H1 (cell line): ENCODE measurements around the gene H2BK1. TPM values are rescaled to one million over a fixed set of nuclear protein-coding genes. Genes with fewer than 3 reads are reported as not detected.

Experiments used
- CTCF ChIA-PET: fragments of 300-600 bp; sonication (Branson Sonifier 250); formaldehyde crosslinking; loops from one replicate; lab custom pipeline; 2021; ENCODE audit not compliant: partially characterized antibody; lab: Charles Lee
- POLR2A ChIA-PET: fragments of 300-600 bp; sonication (Branson Sonifier 250); formaldehyde crosslinking; loops from one replicate; lab custom pipeline; 2021; ENCODE audit warnings: inconsistent platforms; ENCODE audit not compliant: partially characterized antibody; lab: Charles Lee
- DNase-seq, 2 experiments: peaks; one replicate each; pipeline versions ENCODE4 v3.0.0 to v3.0.0-alpha.2; 2010 to 2022; ENCODE audit warnings: low spot score in 2 of 2, low read depth in 1 of 2, mixed read lengths in 1 of 2
- FAIRE-seq: peaks from 2 replicates; lab custom pipeline; 2011; peaks lifted over from hg19 to GRCh38; lab: Jason Lieb, UNC
- H2AFZ ChIP-seq: 2 replicates; pipeline ENCODE4 v1.8.1; 2012; ENCODE audit warnings: low read length, inconsistent platforms
- H2AK5ac ChIP-seq: 2 replicates; pipeline ENCODE4 v1.6.1; 2013; ENCODE audit warnings: low read depth, low read length
- H2BK120ac ChIP-seq: replicated peaks from 2 replicates; pipeline ENCODE3; 2013; ENCODE audit warnings: low read depth, low read length, inconsistent platforms
- H2BK12ac ChIP-seq: 2 replicates; pipeline ENCODE4 v1.6.1; 2013; ENCODE audit warnings: low read depth, low read length
- H2BK15ac ChIP-seq: 2 replicates; pipeline ENCODE4 v1.6.1; 2013; ENCODE audit warnings: low read length
- H2BK20ac ChIP-seq: 2 replicates; pipeline ENCODE4 v1.6.1; 2013; ENCODE audit warnings: low read length
- H2BK5ac ChIP-seq: 2 replicates; pipeline ENCODE4 v1.6.1; 2013; ENCODE audit warnings: low read depth, low read length
- H3K14ac ChIP-seq: 2 replicates; pipeline ENCODE4 v1.6.1; 2013; ENCODE audit warnings: inconsistent platforms; ENCODE audit not compliant: insufficient read length
- H3K18ac ChIP-seq: 2 replicates; pipeline ENCODE4 v1.6.1; 2013; ENCODE audit warnings: low read length; ENCODE audit errors: extremely low read depth
- H3K23ac ChIP-seq: 2 replicates; pipeline ENCODE4 v1.6.1; 2013; ENCODE audit warnings: inconsistent platforms; ENCODE audit not compliant: insufficient read length
- H3K23me2 ChIP-seq: 2 replicates; pipeline ENCODE4 v1.6.1; 2013; ENCODE audit warnings: low read depth, low read length
- H3K27ac ChIP-seq: 2 replicates; pipeline ENCODE4 v1.6.1; 2011; ENCODE audit warnings: low read depth, low read length, inconsistent platforms
- H3K27me3 ChIP-seq, 4 experiments: replicated peaks in 1 of 4; 1 replicate in 1 of 4; 2 replicates in 3 of 4; pipeline versions ENCODE4 v1.6.1 to v1.8.1; 2011 to 2013; ENCODE audit warnings: low read length in 3 of 4, mild to moderate bottlenecking in 3 of 4, inconsistent platforms in 2 of 4, mixed read lengths in 2 of 4, moderate library complexity in 1 of 4; ENCODE audit not compliant: control insufficient read depth in 3 of 4, insufficient read depth in 3 of 4; ENCODE audit errors: extremely low read depth in 1 of 4
- H3K36me3 ChIP-seq, 4 experiments: 2 replicates each; pipeline versions ENCODE4 v1.6.1 to v1.8.1; 2011 to 2013; ENCODE audit warnings: mild to moderate bottlenecking in 4 of 4, low read length in 3 of 4, moderate library complexity in 2 of 4, control low read depth in 1 of 4, inconsistent platforms in 1 of 4; ENCODE audit not compliant: insufficient read depth in 4 of 4, control insufficient read depth in 2 of 4
- H3K4ac ChIP-seq: replicated peaks from 2 replicates; pipeline ENCODE3; 2013; ENCODE audit warnings: low read length, low read depth, mixed read lengths, inconsistent platforms; ENCODE audit not compliant: insufficient read length
- H3K4me1 ChIP-seq, 4 experiments: replicated peaks in 1 of 4; 1 replicate in 1 of 4; 2 replicates in 3 of 4; pipeline versions ENCODE4 v1.6.1 to v1.8.1; 2011 to 2013; ENCODE audit warnings: low read length in 3 of 4, inconsistent platforms in 2 of 4, mixed read lengths in 1 of 4; ENCODE audit not compliant: insufficient read depth in 4 of 4, control insufficient read depth in 3 of 4
- H3K4me2 ChIP-seq, 2 experiments: 2 replicates each; pipeline versions ENCODE4 v1.6.1 to v1.8.1; 2011 to 2013; ENCODE audit warnings: low read depth in 2 of 2, low read length in 2 of 2, control low read depth in 1 of 2, inconsistent platforms in 1 of 2, mild to moderate bottlenecking in 1 of 2; ENCODE audit not compliant: insufficient read depth in 1 of 2
- H3K4me3 ChIP-seq, 4 experiments: fragments of 200-600, 300-600 bp in 1 of 4; sonication (generic), shearing (Covaris generic), sonication (Bioruptor Twin) in 1 of 4; 2 replicates each; pipeline versions ENCODE4 v1.5.1 to v1.8.1; 2011 to 2016; ENCODE audit warnings: low read length in 4 of 4, low read depth in 3 of 4, control low read depth in 2 of 4, inconsistent platforms in 2 of 4, mild to moderate bottlenecking in 2 of 4, mixed read lengths in 1 of 4, moderate library complexity in 1 of 4; ENCODE audit not compliant: insufficient read depth in 2 of 4; ENCODE audit errors: extremely low read depth in 1 of 4
- H3K56ac ChIP-seq: replicated peaks from 2 replicates; pipeline ENCODE3; 2013; ENCODE audit warnings: low read depth, mild to moderate bottlenecking, mixed read lengths, low read length, inconsistent platforms; ENCODE audit not compliant: insufficient read length
- H3K79me1 ChIP-seq: 2 replicates; pipeline ENCODE4 v1.6.1; 2013; ENCODE audit warnings: low read depth, low read length, control low read depth
- H3K79me2 ChIP-seq, 2 experiments: 2 replicates each; pipeline versions ENCODE4 v1.6.1 to v1.8.1; 2012 to 2013; ENCODE audit warnings: low read length in 2 of 2, mild to moderate bottlenecking in 2 of 2, inconsistent platforms in 1 of 2; ENCODE audit not compliant: insufficient read depth in 2 of 2, control insufficient read depth in 1 of 2
- H3K9ac ChIP-seq, 4 experiments: replicated peaks in 1 of 4; 1 replicate in 1 of 4; 2 replicates in 3 of 4; pipeline versions ENCODE4 v1.6.1 to v1.8.1; 2011 to 2013; ENCODE audit warnings: low read depth in 3 of 4, low read length in 3 of 4, control low read depth in 2 of 4, mild to moderate bottlenecking in 2 of 4, moderate library complexity in 2 of 4, inconsistent platforms in 1 of 4; ENCODE audit errors: extremely low read depth in 1 of 4
- H3K9me3 ChIP-seq, 2 experiments: 2 replicates each; pipeline versions ENCODE4 v1.6.1 to v1.8.1; 2012 to 2013; ENCODE audit warnings: mild to moderate bottlenecking in 2 of 2, moderate library complexity in 2 of 2, control low read depth in 1 of 2, inconsistent platforms in 1 of 2, low read depth in 1 of 2, low read length in 1 of 2, mixed read lengths in 1 of 2; ENCODE audit not compliant: insufficient read depth in 2 of 2
- H4K20me1 ChIP-seq, 2 experiments: replicated peaks in 1 of 2; 2 replicates each; pipeline versions ENCODE3 to v1.8.1; 2011 to 2013; ENCODE audit warnings: inconsistent platforms in 2 of 2, low read length in 2 of 2, mild to moderate bottlenecking in 1 of 2; ENCODE audit not compliant: insufficient read depth in 2 of 2, control insufficient read depth in 1 of 2
- H4K5ac ChIP-seq: 2 replicates; pipeline ENCODE4 v1.6.1; 2013; ENCODE audit warnings: low read length, low read depth, mixed read lengths, inconsistent platforms; ENCODE audit not compliant: insufficient read length
- H4K8ac ChIP-seq: 2 replicates; pipeline ENCODE4 v1.8.0; 2013; ENCODE audit warnings: mild to moderate bottlenecking, moderate library complexity, low read length, inconsistent platforms; ENCODE audit not compliant: insufficient read depth; ENCODE audit errors: extremely low read depth
- H4K91ac ChIP-seq: replicated peaks from 2 replicates; pipeline ENCODE3; 2013; ENCODE audit warnings: low read length, mixed read lengths, inconsistent platforms; ENCODE audit not compliant: insufficient read length
- CHD1 ChIP-seq: IDR thresholded peaks from 2 replicates; pipeline ENCODE4 v1.6.1; 2012; ENCODE audit warnings: low read depth, low read length, improper control_type of control experiment
- E2F6 ChIP-seq: IDR thresholded peaks from 2 replicates; pipeline ENCODE4 v1.6.1; 2012; ENCODE audit warnings: inconsistent platforms
- EP300 ChIP-seq, 2 experiments: IDR thresholded peaks; 1 replicate in 1 of 2; 2 replicates in 1 of 2; pipeline ENCODE4 v1.6.1; 2011 to 2012; ENCODE audit warnings: low read depth in 2 of 2, low read length in 2 of 2, mild to moderate bottlenecking in 2 of 2, borderline replicate concordance in 1 of 2, inconsistent platforms in 1 of 2, moderate library complexity in 1 of 2
- HDAC6 ChIP-seq: IDR thresholded peaks from one replicate; pipeline ENCODE4 v1.7.1; 2012; ENCODE audit warnings: low read depth, mild to moderate bottlenecking, inconsistent platforms, low read length, moderate library complexity
- KDM4A ChIP-seq: IDR thresholded peaks from one replicate; pipeline ENCODE4 v1.7.1; 2012; ENCODE audit warnings: low read depth, mild to moderate bottlenecking, moderate library complexity, low read length, inconsistent platforms; ENCODE audit not compliant: severe bottlenecking
- NANOG ChIP-seq: IDR thresholded peaks from 2 replicates; pipeline ENCODE4 v1.6.1; 2011; ENCODE audit warnings: low read length, low read depth, mild to moderate bottlenecking, inconsistent platforms; ENCODE audit not compliant: insufficient read depth, poor library complexity, severe bottlenecking
- POU5F1 ChIP-seq: IDR thresholded peaks from 2 replicates; pipeline ENCODE4 v1.6.1; 2011; ENCODE audit warnings: low read depth, mild to moderate bottlenecking, low read length, moderate library complexity
- RAD21 ChIP-seq, 2 experiments: IDR thresholded peaks in 1 of 2; conservative IDR thresholded peaks in 1 of 2; 2 replicates each; pipeline ENCODE4 v1.6.1; 2011; ENCODE audit warnings: low read depth in 2 of 2, low read length in 2 of 2, improper control_type of control experiment in 1 of 2, inconsistent platforms in 1 of 2, mild to moderate bottlenecking in 1 of 2, moderate library complexity in 1 of 2
- SIN3A ChIP-seq, 2 experiments: IDR thresholded peaks in 1 of 2; conservative IDR thresholded peaks in 1 of 2; 2 replicates each; pipeline ENCODE4 v1.6.1; 2011 to 2012; ENCODE audit warnings: low read length in 2 of 2, improper control_type of control experiment in 1 of 2, low read depth in 1 of 2, mild to moderate bottlenecking in 1 of 2
- SP2 ChIP-seq: IDR thresholded peaks from 2 replicates; pipeline ENCODE4 v1.6.1; 2012; ENCODE audit warnings: mild to moderate bottlenecking, low read length, inconsistent platforms
- SP4 ChIP-seq: IDR thresholded peaks from 2 replicates; pipeline ENCODE4 v1.6.1; 2012; ENCODE audit warnings: low read length, inconsistent platforms
- TEAD4 ChIP-seq: IDR thresholded peaks from 2 replicates; pipeline ENCODE4 v1.6.1; 2012; ENCODE audit warnings: low read depth, low read length, inconsistent platforms, mixed read lengths
- ZNF274 ChIP-seq: IDR thresholded peaks from 2 replicates; pipeline ENCODE4 v1.7.0; 2012; ENCODE audit warnings: low read length, borderline replicate concordance; ENCODE audit errors: extremely low read depth
- WGBS, 2 experiments: shearing (Covaris generic) in 1 of 2; methylation state at CpG; one replicate each; pipeline versions ENCODE4 v1.1.6 to v1.1.7; 2013 to 2015; ENCODE audit warnings: low lambda C conversion rate in 2 of 2, mixed read lengths in 2 of 2, inconsistent platforms in 1 of 2, low coverage in 1 of 2, missing lambda C conversion rate in 1 of 2; ENCODE audit not compliant: insufficient replicate concordance in 2 of 2, insufficient coverage in 1 of 2, insufficient read length in 1 of 2; ENCODE audit errors: extremely low coverage in 1 of 2, missing lambda C conversion rate in 1 of 2; 5-methylcytosine and 5-hydroxymethylcytosine counted together
- polyA plus RNA-seq, 7 experiments: library from polyadenylated mRNA; depleted of rRNA in 3 of 7; stranded (reverse) in 5 of 7; unstranded in 2 of 7; fragments of >200 nt in 5 of 7; fragments of 200-250 nt in 2 of 7; gene quantifications; 1 replicate in 5 of 7; 2 replicates in 1 of 7; 4 replicates in 1 of 7; pipeline versions ENCODE4 v1.2.1 to v1.2.3, GENCODE V29; 2011 to 2013; ENCODE audit warnings: missing spikeins in 2 of 7, mixed read lengths in 2 of 7
- total RNA-seq: library from RNA; stranded (reverse); fragmentation: NEBNext Ultra II Directional; extraction: Animal tissue kit (Norgen Biotek cat#: 25700); gene quantifications from 2 replicates; pipeline ENCODE4 v1.2.1, GENCODE V29; 2021

Gene H2BK1
- total and polyA plus RNA-seq, 2 of the 8 experiments (the other 6 are each of a cell fraction or from before 2014, with no cell fraction given) = not detected

GRCh38 chr7:151181011-151181431, 29.3 kb downstream of the H2BK1 start:
- Histone ChIP-seq H4K8ac (no peak overlapping the region), H3K14ac (no peak overlapping the region), H4K20me1 (peaks cover 0 to 1% of the 10 kb centered on the region in 2 experiments), H3K23me2 (no peaks in the 10 kb centered on the region), H2BK20ac (no peak overlapping the region), H3K27ac (no peak overlapping the region), H3K36me3 (no peaks in the 10 kb centered on the region), H3K23ac (no peak overlapping the region), H2BK15ac (no peak overlapping the region), H3K4me3 (no peak overlapping the region), H3K4me2 (no peak overlapping the region), H3K79me1 (no peaks in the 10 kb centered on the region), H3K4me1 (no peaks in the 10 kb centered on the region), H4K91ac (no peak overlapping the region), H3K56ac (no peak overlapping the region), H4K5ac (no peak overlapping the region), H3K9me3 (no peaks in the 10 kb centered on the region), H2AFZ (no peak overlapping the region), H3K4ac (no peak overlapping the region), H3K79me2 (no peaks in the 10 kb centered on the region), H3K18ac (no peak overlapping the region), H2AK5ac (no peak overlapping the region), H3K9ac (no peak overlapping the region), H2BK12ac (no peak overlapping the region), H2BK120ac (no peak overlapping the region), H3K27me3 (peaks cover 0 to 3% (median 0%) of the 10 kb centered on the region in 4 experiments; a peak in 1 of 7 replicates), H2BK5ac (no peak overlapping the region; the same call in 1 of the 2 replicates)
- CTCF ChIA-PET = interaction anchor here (0.9 to 3.0 kb wide), 6 partner anchors 9 to 123 kb away, joined by 4 to 17 read pairs (median 4); no protein-coding TSS in a partner anchor
- DNase-seq (no peak), FAIRE-seq (no peak)
- POLR2A ChIA-PET = interaction anchor here (1.1 kb wide), 1 partner anchor 14 kb away, joined by 3 read pairs; no protein-coding TSS in a partner anchor
- 94% methylated on average over 17 of the region's 22 CpGs; no CpG with 5 or more reads in 1 of the 2 experiments for WGBS, 2 experiments
- TF ChIP-seq POU5F1 (no peak), EP300 (IDR thresholded peaks at IDR 0.05; ENCODE audit: borderline replicate concordance in 1 of 2, low read depth in 2 of 2, low read length in 2 of 2) (no peak), CHD1 (no peak), KDM4A (no peak), SIN3A (conservative IDR thresholded peaks at IDR 0.05 in 1 of 2, IDR thresholded peaks at IDR 0.05 in 1 of 2; ENCODE audit: low read depth in 1 of 2, low read length in 2 of 2) (no peak), E2F6 (no peak), SP2 (no peak), RAD21 (IDR thresholded peaks at IDR 0.05 in 1 of 2, conservative IDR thresholded peaks at IDR 0.05 in 1 of 2; ENCODE audit: low read depth in 2 of 2, low read length in 2 of 2) (no peak), SP4 (no peak), TEAD4 (no peak), NANOG (no peak), ZNF274 (no peak), HDAC6 (no peak)
